ENCODE measurements around the gene ADGRB2. TPM values are rescaled to one million over a fixed set of nuclear protein-coding genes. Genes with fewer than 3 reads are reported as not detected.

The ADGRB2 gene
- total RNA-seq, 1 experiment from 2014 or later, result 15.6 TPM

GRCh38 chr1:31679676-31680230, 84.4 kb downstream of the ADGRB2 start:
- Histone ChIP-seq H3K36me3 (ENCODE audit: low read depth) (no peaks in the 10 kb centered on the region), H3F3A (ENCODE audit: insufficient read depth, low read depth) (peaks cover 26% of the 10 kb centered on the region; the same call in 1 of the 2 replicates), H4K20me1 (ENCODE audit: insufficient read depth) (no peaks in the 10 kb centered on the region), H3K9me3 (ENCODE audit: insufficient read depth, low read depth) (no peaks in the 10 kb centered on the region), H3K27me3 (ENCODE audit: insufficient read depth, low read depth) (no peaks in the 10 kb centered on the region), H3K9me2 (ENCODE audit: insufficient read depth) (no peaks in the 10 kb centered on the region), H3K79me2 (ENCODE audit: low read depth) (no peaks in the 10 kb centered on the region), H2AFZ (no peak overlapping the region), H3K4me3 (no peak overlapping the region), H3K4me1 (replicated peaks; ENCODE audit: insufficient read depth) (peaks cover 31% of the 10 kb centered on the region), H3K27ac (no peak overlapping the region), H3K4me2 (no peak overlapping the region)
- POLR2A ChIA-PET (ENCODE audit: unreplicated experiment), result interaction anchor here (0.6 kb wide), 1 partner anchor 126 kb away, joined by 3 read pairs; no protein-coding TSS in a partner anchor
- no peak for DNase-seq
- intact Hi-C loops (cut with micrococcal nuclease; ENCODE audit: unreplicated experiment), result no loop called here
- no TSS peak for BruUV-seq (replicated peaks)
- TF ChIP-seq CTCF (conservative IDR thresholded peaks at IDR 0.05) (no peak), EZH2 (IDR thresholded peaks at IDR 0.05; ENCODE audit: low read depth) (no peak)
- CTCF ChIA-PET, result no interaction called here

GRCh38 chr1:31679091-31679490, 85.0 kb downstream of the ADGRB2 start:
- no TSS peak for BruUV-seq (replicated peaks)
- CTCF ChIA-PET, result no interaction called here
- Histone ChIP-seq H3K4me1 (replicated peaks; ENCODE audit: insufficient read depth) (peaks cover 38% of the 10 kb centered on the region), H3K27me3 (ENCODE audit: insufficient read depth, low read depth) (no peaks in the 10 kb centered on the region), H3K36me3 (ENCODE audit: low read depth) (no peaks in the 10 kb centered on the region), H4K20me1 (ENCODE audit: insufficient read depth) (no peaks in the 10 kb centered on the region), H3K4me2 (no peak overlapping the region), H3K4me3 (no peak overlapping the region), H3K9me2 (ENCODE audit: insufficient read depth) (no peaks in the 10 kb centered on the region), H3K9me3 (ENCODE audit: insufficient read depth, low read depth) (no peaks in the 10 kb centered on the region), H2AFZ (no peak overlapping the region), H3K79me2 (ENCODE audit: low read depth) (no peaks in the 10 kb centered on the region), H3K27ac (no peak overlapping the region), H3F3A (ENCODE audit: insufficient read depth, low read depth) (peaks cover 27% of the 10 kb centered on the region; the same call in 1 of the 2 replicates)
- TF ChIP-seq CTCF (conservative IDR thresholded peaks at IDR 0.05) (no peak), EZH2 (IDR thresholded peaks at IDR 0.05; ENCODE audit: low read depth) (no peak)
- DNase-seq, result no peak
- POLR2A ChIA-PET (ENCODE audit: unreplicated experiment), result interaction anchor here (0.6 kb wide), 1 partner anchor 127 kb away, joined by 3 read pairs; no protein-coding TSS in a partner anchor
- intact Hi-C loops (cut with micrococcal nuclease; ENCODE audit: unreplicated experiment), result no loop called here

GRCh38 chr1:31678681-31679080, 85.5 kb downstream of the ADGRB2 start:
- no peak for TF ChIP-seq CTCF (conservative IDR thresholded peaks at IDR 0.05)
- no peak for TF ChIP-seq EZH2 (IDR thresholded peaks at IDR 0.05; ENCODE audit: low read depth)
- DNase-seq, result no peak
- Histone ChIP-seq H3F3A (ENCODE audit: insufficient read depth, low read depth) (peaks cover 27% of the 10 kb centered on the region; the same call in 1 of the 2 replicates), H3K4me3 (no peak overlapping the region), H3K27ac (no peak overlapping the region), H3K9me3 (ENCODE audit: insufficient read depth, low read depth) (no peaks in the 10 kb centered on the region), H3K9me2 (ENCODE audit: insufficient read depth) (no peaks in the 10 kb centered on the region), H3K4me1 (replicated peaks; ENCODE audit: insufficient read depth) (peaks cover 41% of the 10 kb centered on the region), H3K79me2 (ENCODE audit: low read depth) (no peaks in the 10 kb centered on the region), H3K27me3 (ENCODE audit: insufficient read depth, low read depth) (no peaks in the 10 kb centered on the region), H3K4me2 (no peak overlapping the region), H4K20me1 (ENCODE audit: insufficient read depth) (no peaks in the 10 kb centered on the region), H2AFZ (no peak overlapping the region), H3K36me3 (ENCODE audit: low read depth) (no peaks in the 10 kb centered on the region)
- POLR2A ChIA-PET (ENCODE audit: unreplicated experiment), result no interaction called here
- intact Hi-C loops (cut with micrococcal nuclease; ENCODE audit: unreplicated experiment), result no loop called here
- CTCF ChIA-PET, result no interaction called here
- BruUV-seq (replicated peaks), result no TSS peak
